B cell (primary cell): ENCODE results near the gene GRIK2. TPM values are rescaled to one million over a fixed set of nuclear protein-coding genes. Genes with fewer than 3 reads are reported as not detected.

Experiments
- ATAC-seq: fragments of 200-7000 bp; cut with Tn5 transposase; one replicate; pipeline ENCODE4 v1.10.0; 2021; ENCODE audit warnings: low read depth, mild to moderate bottlenecking, moderate number of reproducible peaks, moderate library complexity
- CTCF ChIA-PET: fragments of 350-600 bp; sonication (Branson Sonifier 250); formaldehyde crosslinking; loops from one replicate; lab custom pipeline; 2021; ENCODE audit warnings: antibody characterized with exemption, inconsistent platforms; lab: Charles Lee
- POLR2A ChIA-PET: fragments of 350-600 bp; sonication (Branson Sonifier 250); formaldehyde crosslinking; loops from one replicate; lab custom pipeline; 2021; ENCODE audit warnings: antibody characterized with exemption; lab: Charles Lee
- DNase-seq: peaks from one replicate; pipeline ENCODE4 v3.0.0; 2013
- H2AFZ ChIP-seq: 2 replicates; pipeline ENCODE4 v1.6.1; 2012; ENCODE audit warnings: mild to moderate bottlenecking, low read depth, low read length; ENCODE audit not compliant: insufficient read depth, poor library complexity, severe bottlenecking
- H3K27ac ChIP-seq, 2 donors: 1 replicate in 1 of 2; 2 replicates in 1 of 2; pipeline ENCODE4 v1.5.1; 2012 to 2013; ENCODE audit warnings: low read length in 2 of 2, mild to moderate bottlenecking in 2 of 2, moderate library complexity in 1 of 2
- H3K27me3 ChIP-seq, 4 experiments: fragments of 200-600 bp in 1 of 4; sonication (generic) in 1 of 4; replicated peaks in 1 of 4; 1 replicate in 2 of 4; 2 replicates in 2 of 4; pipeline versions ENCODE4 v1.6.1 to v1.7.0; 2013 to 2016; ENCODE audit warnings: low read length in 3 of 4, mild to moderate bottlenecking in 2 of 4, mixed read lengths in 1 of 4, moderate library complexity in 1 of 4; ENCODE audit not compliant: insufficient read depth in 4 of 4, control insufficient read depth in 3 of 4; ENCODE audit errors: control extremely low read depth in 1 of 4
- H3K36me3 ChIP-seq, 2 experiments: replicated peaks in 1 of 2; 1 replicate in 1 of 2; 2 replicates in 1 of 2; pipeline versions ENCODE4 v1.6.1 to v1.7.1; 2013; ENCODE audit warnings: low read length in 1 of 2; ENCODE audit not compliant: insufficient read depth in 2 of 2, control insufficient read depth in 1 of 2; ENCODE audit errors: control extremely low read depth in 1 of 2, extremely low read depth in 1 of 2
- H3K4me1 ChIP-seq, 2 donors: fragments of 200-600 bp in 1 of 2; sonication (generic) in 1 of 2; 1 replicate in 1 of 2; 2 replicates in 1 of 2; pipeline versions ENCODE4 v1.5.1 to v1.6.1; 2013 to 2017; ENCODE audit warnings: low read length in 2 of 2; ENCODE audit not compliant: control insufficient read depth in 2 of 2, insufficient read depth in 2 of 2
- H3K4me2 ChIP-seq: replicated peaks from 2 replicates; pipeline ENCODE3; 2012; ENCODE audit warnings: mild to moderate bottlenecking, low read depth, low read length; ENCODE audit not compliant: poor library complexity, severe bottlenecking
- H3K4me3 ChIP-seq, 5 experiments: fragments of 200-600 bp in 1 of 5; sonication (generic) in 1 of 5; 1 replicate in 3 of 5; 2 replicates in 2 of 5; pipeline versions ENCODE4 v1.5.1 to v1.7.0; 2011 to 2016; ENCODE audit warnings: low read length in 4 of 5, mild to moderate bottlenecking in 4 of 5, low read depth in 2 of 5, control low read depth in 1 of 5, moderate library complexity in 1 of 5; ENCODE audit not compliant: insufficient read depth in 1 of 5; ENCODE audit errors: control extremely low read depth in 1 of 5, extremely low read depth in 1 of 5
- H3K79me2 ChIP-seq: fragments of 200-600 bp; sonication (generic); one replicate; pipeline ENCODE4 v1.6.0; 2016; ENCODE audit warnings: low read length; ENCODE audit not compliant: control insufficient read depth, insufficient read depth
- H3K9ac ChIP-seq: fragments of 200-600 bp; sonication (generic); 2 replicates; pipeline ENCODE4 v1.6.1; 2017; ENCODE audit warnings: mild to moderate bottlenecking, low read length, moderate library complexity
- H3K9me3 ChIP-seq, 3 donors: one replicate each; pipeline versions ENCODE4 v1.6.1 to v1.7.1; 2013; ENCODE audit warnings: low read length in 2 of 3; ENCODE audit not compliant: control insufficient read depth in 2 of 3, insufficient read depth in 1 of 3; ENCODE audit errors: control extremely low read depth in 1 of 3
- H4K20me1 ChIP-seq: 2 replicates; pipeline ENCODE4 v1.6.0; 2012; ENCODE audit warnings: mild to moderate bottlenecking, low read length; ENCODE audit not compliant: insufficient read depth, control insufficient read depth, poor library complexity, severe bottlenecking
- H3K27ac Mint-ChIP-seq: one replicate; pipeline ENCODE4 v1.8.0; 2021; ENCODE audit warnings: mixed read lengths
- H3K27me3 Mint-ChIP-seq: one replicate; pipeline ENCODE4 v1.8.0; 2021; ENCODE audit warnings: mixed read lengths
- H3K4me1 Mint-ChIP-seq: one replicate; pipeline ENCODE4 v1.8.0; 2021; ENCODE audit warnings: mixed read lengths
- H3K4me3 Mint-ChIP-seq: one replicate; pipeline ENCODE4 v1.8.0; 2021; ENCODE audit warnings: mixed read lengths
- H3K9me3 Mint-ChIP-seq: one replicate; pipeline ENCODE4 v1.8.0; 2022; ENCODE audit warnings: mixed read lengths; ENCODE audit not compliant: insufficient read depth
- EZH2 ChIP-seq: IDR thresholded peaks from 2 replicates; pipeline ENCODE4 v1.6.1; 2012; ENCODE audit warnings: borderline replicate concordance, low read depth, mild to moderate bottlenecking, moderate library complexity, low read length; ENCODE audit not compliant: insufficient read depth, poor library complexity, severe bottlenecking
- WGBS: methylation state at CpG from one replicate; pipeline ENCODE4 v1.1.5; 2013; ENCODE audit warnings: missing lambda C conversion rate; ENCODE audit not compliant: insufficient coverage; 5-methylcytosine and 5-hydroxymethylcytosine counted together
- intact Hi-C: fragments of 100-400 bp; cut with micrococcal nuclease; formaldehyde crosslinking; loops from one replicate; pipeline ENCODE4 v1.10.0; 2022
- polyA plus RNA-seq: library from polyadenylated mRNA; depleted of rRNA; stranded (reverse); fragments of >200 nt; gene quantifications from 2 replicates; pipeline ENCODE4 v1.2.3, GENCODE V29; 2012
- total RNA-seq, 2 donors: library from RNA; stranded (reverse); fragments of 120-200 nt in 1 of 2; gene quantifications; 1 replicate in 1 of 2; 2 replicates in 1 of 2; pipeline versions ENCODE4 v1.2.3 to v1.2.4, GENCODE V29; 2013 to 2022
- TF ChIP-seq, protein P1 (sequence below): fragments of 200-600 bp; IDR thresholded peaks from one replicate; pipeline ENCODE4 v1.8.0; 2022; ENCODE audit warnings: antibody characterized with exemption, mild to moderate bottlenecking

The GRIK2 gene
- total and polyA plus RNA-seq, 2 donors (not counting 1 experiment from before 2014, with no cell fraction given), result not detected

DNA sequence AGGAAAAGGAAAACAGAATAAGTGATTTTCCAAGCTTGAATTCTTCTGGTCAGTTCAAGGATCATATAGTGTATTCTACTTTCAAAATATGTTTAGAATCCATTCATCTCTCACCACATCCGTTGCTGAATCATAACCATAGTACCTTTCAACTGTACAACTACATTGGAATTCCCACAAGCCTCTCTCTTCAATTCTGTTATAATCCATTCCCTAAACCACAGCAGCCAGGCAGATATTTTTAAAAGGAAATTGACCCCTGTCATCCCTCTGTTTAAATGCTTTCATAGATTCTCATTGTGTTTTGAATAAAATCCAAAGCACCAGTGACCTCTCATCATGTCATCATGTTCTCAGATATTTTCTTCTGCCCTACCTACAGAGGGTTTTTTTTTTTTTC lies 412.7 kb downstream of the GRIK2 start:
- DNase-seq, result no peak
- no peaks in the 10 kb centered on the region for H3K9me3 ChIP-seq
- ATAC-seq, result no peak
- H3K27ac ChIP-seq, result no peak overlapping the region
- ChIA-PET POLR2A (no interaction called here), CTCF (no interaction called here)
- no peaks in the 10 kb centered on the region for H3K79me2 ChIP-seq
- no peak for TF ChIP-seq EZH2
- TF ChIP-seq, protein P1, sequence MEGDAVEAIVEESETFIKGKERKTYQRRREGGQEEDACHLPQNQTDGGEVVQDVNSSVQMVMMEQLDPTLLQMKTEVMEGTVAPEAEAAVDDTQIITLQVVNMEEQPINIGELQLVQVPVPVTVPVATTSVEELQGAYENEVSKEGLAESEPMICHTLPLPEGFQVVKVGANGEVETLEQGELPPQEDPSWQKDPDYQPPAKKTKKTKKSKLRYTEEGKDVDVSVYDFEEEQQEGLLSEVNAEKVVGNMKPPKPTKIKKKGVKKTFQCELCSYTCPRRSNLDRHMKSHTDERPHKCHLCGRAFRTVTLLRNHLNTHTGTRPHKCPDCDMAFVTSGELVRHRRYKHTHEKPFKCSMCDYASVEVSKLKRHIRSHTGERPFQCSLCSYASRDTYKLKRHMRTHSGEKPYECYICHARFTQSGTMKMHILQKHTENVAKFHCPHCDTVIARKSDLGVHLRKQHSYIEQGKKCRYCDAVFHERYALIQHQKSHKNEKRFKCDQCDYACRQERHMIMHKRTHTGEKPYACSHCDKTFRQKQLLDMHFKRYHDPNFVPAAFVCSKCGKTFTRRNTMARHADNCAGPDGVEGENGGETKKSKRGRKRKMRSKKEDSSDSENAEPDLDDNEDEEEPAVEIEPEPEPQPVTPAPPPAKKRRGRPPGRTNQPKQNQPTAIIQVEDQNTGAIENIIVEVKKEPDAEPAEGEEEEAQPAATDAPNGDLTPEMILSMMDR, result no peak
- H4K20me1 ChIP-seq, result no peaks in the 10 kb centered on the region
- WGBS, result 67% methylated on average over 1 of the region's 1 CpG
- H3K4me2 ChIP-seq, result no peak overlapping the region
- no peak overlapping the region for H3K9ac ChIP-seq
- no peak overlapping the region for H2AFZ ChIP-seq
- Mint-ChIP-seq H3K4me3 (no peak overlapping the region), H3K9me3 (no peaks in the 10 kb centered on the region), H3K4me1 (no peaks in the 10 kb centered on the region), H3K27ac (no peak overlapping the region), H3K27me3 (no peaks in the 10 kb centered on the region)
- H3K4me3 ChIP-seq, result no peak overlapping the region
- H3K4me1 ChIP-seq, result no peaks in the 10 kb centered on the region
- no peaks in the 10 kb centered on the region for H3K27me3 ChIP-seq
- no peaks in the 10 kb centered on the region for H3K36me3 ChIP-seq
- intact Hi-C loops, result no loop called here

DNA sequence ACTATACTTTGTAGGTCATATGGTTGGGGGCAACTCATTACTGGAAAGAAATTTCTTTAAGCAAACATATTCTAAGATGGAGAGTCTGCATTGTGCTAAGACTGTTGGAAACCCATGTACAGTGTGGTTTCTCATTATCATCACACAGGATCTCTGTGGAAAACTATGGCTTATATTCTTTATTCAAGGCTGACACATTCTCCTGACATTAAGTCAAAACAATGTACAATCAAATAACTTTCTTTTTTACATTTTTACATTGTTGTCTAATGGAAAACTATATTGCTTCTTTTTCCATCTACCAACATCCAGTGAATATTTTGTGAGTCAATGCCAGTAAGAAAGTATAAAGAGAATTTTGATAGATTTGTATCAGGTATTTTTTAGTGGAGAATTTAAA lies 417.6 kb downstream of the GRIK2 start:
- Mint-ChIP-seq H3K4me3 (no peak overlapping the region), H3K27ac (no peak overlapping the region), H3K4me1 (no peaks in the 10 kb centered on the region), H3K9me3 (no peaks in the 10 kb centered on the region), H3K27me3 (no peaks in the 10 kb centered on the region)
- H3K9me3 ChIP-seq, result no peaks in the 10 kb centered on the region
- H3K36me3 ChIP-seq, result no peaks in the 10 kb centered on the region
- ChIA-PET POLR2A (no interaction called here), CTCF (no interaction called here)
- H3K4me2 ChIP-seq, result no peak overlapping the region
- intact Hi-C loops, result no loop called here
- H3K4me3 ChIP-seq, result no peak overlapping the region
- H3K27me3 ChIP-seq, result no peaks in the 10 kb centered on the region
- H3K9ac ChIP-seq, result no peak overlapping the region
- no peak for DNase-seq
- no peak overlapping the region for H3K27ac ChIP-seq
- ATAC-seq, result no peak
- no peaks in the 10 kb centered on the region for H3K4me1 ChIP-seq
- H3K79me2 ChIP-seq, result no peaks in the 10 kb centered on the region
- no peaks in the 10 kb centered on the region for H4K20me1 ChIP-seq
- no peak overlapping the region for H2AFZ ChIP-seq
- TF ChIP-seq EZH2, result no peak
- TF ChIP-seq, protein P1, result no peak
